ENCODE measurements around the gene UNC45A.

Gene UNC45A

GRCh38 chr15:90998737-90999136 lies 63.7 kb downstream of the UNC45A start:
- Histone ChIP-seq H3K36me3 (ENCODE audit: insufficient read depth) (no peaks in the 10 kb centered on the region), H3K27me3 (ENCODE audit: insufficient read depth, low read depth) (no peaks in the 10 kb centered on the region), H2AFZ (ENCODE audit: low read depth) (no peak overlapping the region), H3K4me1 (ENCODE audit: low read depth, poor library complexity, severe bottlenecking) (peaks cover 6% of the 10 kb centered on the region), H3K4me3 (IDR thresholded peaks at IDR 0.05; ENCODE audit: insufficient read depth, low read depth, low read length) (no peak overlapping the region), H4K20me1 (ENCODE audit: insufficient read depth) (no peaks in the 10 kb centered on the region), H3K27ac (no peak overlapping the region), H3K4me2 (no peak overlapping the region), H3K9ac (no peak overlapping the region), H3K79me2 (ENCODE audit: insufficient read depth, low read depth) (peaks cover 6% of the 10 kb centered on the region)
- no peak for TF ChIP-seq CTCF (conservative IDR thresholded peaks at IDR 0.05; ENCODE audit: low read depth, low read length)

- no peak overlapping the region for H2AFZ ChIP-seq (ENCODE audit: low read depth)
- H3K36me3 ChIP-seq (ENCODE audit: insufficient read depth) = no peaks in the 10 kb centered on the region
- no peak for TF ChIP-seq CTCF (conservative IDR thresholded peaks at IDR 0.05; ENCODE audit: low read depth, low read length)
- H3K27ac ChIP-seq = no peak overlapping the region
- H3K9ac ChIP-seq = no peak overlapping the region
- H3K4me1 ChIP-seq (ENCODE audit: low read depth, poor library complexity, severe bottlenecking) = no peaks in the 10 kb centered on the region
- no peaks in the 10 kb centered on the region for H3K27me3 ChIP-seq (ENCODE audit: insufficient read depth, low read depth)
- H3K4me3 ChIP-seq (IDR thresholded peaks at IDR 0.05; ENCODE audit: insufficient read depth, low read depth, low read length) = no peak overlapping the region
- H3K79me2 ChIP-seq (ENCODE audit: insufficient read depth, low read depth) = no peaks in the 10 kb centered on the region
- H3K4me2 ChIP-seq = no peak overlapping the region
- H4K20me1 ChIP-seq (ENCODE audit: insufficient read depth) = no peaks in the 10 kb centered on the region
Observed at GRCh38 chr15:91001209-91001608, 66.1 kb downstream of the UNC45A start.
